B cell (primary cell): Measurements from ENCODE around the gene SCARB2. TPM values are rescaled to one million over a fixed set of nuclear protein-coding genes. Genes with fewer than 3 reads are reported as not detected.

ENCODE experiments used
- ATAC-seq: fragments of 200-7000 bp; cut with Tn5 transposase; one replicate; pipeline ENCODE4 v1.10.0; 2021; ENCODE audit warnings: low read depth, mild to moderate bottlenecking, moderate number of reproducible peaks, moderate library complexity
- CTCF ChIA-PET: fragments of 350-600 bp; sonication (Branson Sonifier 250); formaldehyde crosslinking; loops from one replicate; lab custom pipeline; 2021; ENCODE audit warnings: antibody characterized with exemption, inconsistent platforms; lab: Charles Lee
- POLR2A ChIA-PET: fragments of 350-600 bp; sonication (Branson Sonifier 250); formaldehyde crosslinking; loops from one replicate; lab custom pipeline; 2021; ENCODE audit warnings: antibody characterized with exemption; lab: Charles Lee
- DNase-seq: peaks from one replicate; pipeline ENCODE4 v3.0.0; 2013
- H2AFZ ChIP-seq: 2 replicates; pipeline ENCODE4 v1.6.1; 2012; ENCODE audit warnings: mild to moderate bottlenecking, low read depth, low read length; ENCODE audit not compliant: insufficient read depth, poor library complexity, severe bottlenecking
- H3K27ac ChIP-seq, 2 donors: 1 replicate in 1 of 2; 2 replicates in 1 of 2; pipeline ENCODE4 v1.5.1; 2012 to 2013; ENCODE audit warnings: low read length in 2 of 2, mild to moderate bottlenecking in 2 of 2, moderate library complexity in 1 of 2
- H3K27me3 ChIP-seq, 4 experiments: fragments of 200-600 bp in 1 of 4; sonication (generic) in 1 of 4; replicated peaks in 1 of 4; 1 replicate in 2 of 4; 2 replicates in 2 of 4; pipeline versions ENCODE4 v1.6.1 to v1.7.0; 2013 to 2016; ENCODE audit warnings: low read length in 3 of 4, mild to moderate bottlenecking in 2 of 4, mixed read lengths in 1 of 4, moderate library complexity in 1 of 4; ENCODE audit not compliant: insufficient read depth in 4 of 4, control insufficient read depth in 3 of 4; ENCODE audit errors: control extremely low read depth in 1 of 4
- H3K36me3 ChIP-seq, 2 experiments: replicated peaks in 1 of 2; 1 replicate in 1 of 2; 2 replicates in 1 of 2; pipeline versions ENCODE4 v1.6.1 to v1.7.1; 2013; ENCODE audit warnings: low read length in 1 of 2; ENCODE audit not compliant: insufficient read depth in 2 of 2, control insufficient read depth in 1 of 2; ENCODE audit errors: control extremely low read depth in 1 of 2, extremely low read depth in 1 of 2
- H3K4me1 ChIP-seq, 2 donors: fragments of 200-600 bp in 1 of 2; sonication (generic) in 1 of 2; 1 replicate in 1 of 2; 2 replicates in 1 of 2; pipeline versions ENCODE4 v1.5.1 to v1.6.1; 2013 to 2017; ENCODE audit warnings: low read length in 2 of 2; ENCODE audit not compliant: control insufficient read depth in 2 of 2, insufficient read depth in 2 of 2
- H3K4me2 ChIP-seq: replicated peaks from 2 replicates; pipeline ENCODE3; 2012; ENCODE audit warnings: mild to moderate bottlenecking, low read depth, low read length; ENCODE audit not compliant: poor library complexity, severe bottlenecking
- H3K4me3 ChIP-seq, 5 experiments: fragments of 200-600 bp in 1 of 5; sonication (generic) in 1 of 5; 1 replicate in 3 of 5; 2 replicates in 2 of 5; pipeline versions ENCODE4 v1.5.1 to v1.7.0; 2011 to 2016; ENCODE audit warnings: low read length in 4 of 5, mild to moderate bottlenecking in 4 of 5, low read depth in 2 of 5, control low read depth in 1 of 5, moderate library complexity in 1 of 5; ENCODE audit not compliant: insufficient read depth in 1 of 5; ENCODE audit errors: control extremely low read depth in 1 of 5, extremely low read depth in 1 of 5
- H3K79me2 ChIP-seq: fragments of 200-600 bp; sonication (generic); one replicate; pipeline ENCODE4 v1.6.0; 2016; ENCODE audit warnings: low read length; ENCODE audit not compliant: control insufficient read depth, insufficient read depth
- H3K9ac ChIP-seq: fragments of 200-600 bp; sonication (generic); 2 replicates; pipeline ENCODE4 v1.6.1; 2017; ENCODE audit warnings: mild to moderate bottlenecking, low read length, moderate library complexity
- H3K9me3 ChIP-seq, 3 donors: one replicate each; pipeline versions ENCODE4 v1.6.1 to v1.7.1; 2013; ENCODE audit warnings: low read length in 2 of 3; ENCODE audit not compliant: control insufficient read depth in 2 of 3, insufficient read depth in 1 of 3; ENCODE audit errors: control extremely low read depth in 1 of 3
- H4K20me1 ChIP-seq: 2 replicates; pipeline ENCODE4 v1.6.0; 2012; ENCODE audit warnings: mild to moderate bottlenecking, low read length; ENCODE audit not compliant: insufficient read depth, control insufficient read depth, poor library complexity, severe bottlenecking
- H3K27ac Mint-ChIP-seq: one replicate; pipeline ENCODE4 v1.8.0; 2021; ENCODE audit warnings: mixed read lengths
- H3K27me3 Mint-ChIP-seq: one replicate; pipeline ENCODE4 v1.8.0; 2021; ENCODE audit warnings: mixed read lengths
- H3K4me1 Mint-ChIP-seq: one replicate; pipeline ENCODE4 v1.8.0; 2021; ENCODE audit warnings: mixed read lengths
- H3K4me3 Mint-ChIP-seq: one replicate; pipeline ENCODE4 v1.8.0; 2021; ENCODE audit warnings: mixed read lengths
- H3K9me3 Mint-ChIP-seq: one replicate; pipeline ENCODE4 v1.8.0; 2022; ENCODE audit warnings: mixed read lengths; ENCODE audit not compliant: insufficient read depth
- CTCF ChIP-seq: fragments of 200-600 bp; IDR thresholded peaks from one replicate; pipeline ENCODE4 v1.8.0; 2022; ENCODE audit warnings: antibody characterized with exemption, mild to moderate bottlenecking
- EZH2 ChIP-seq: IDR thresholded peaks from 2 replicates; pipeline ENCODE4 v1.6.1; 2012; ENCODE audit warnings: borderline replicate concordance, low read depth, mild to moderate bottlenecking, moderate library complexity, low read length; ENCODE audit not compliant: insufficient read depth, poor library complexity, severe bottlenecking
- WGBS: methylation state at CpG from one replicate; pipeline ENCODE4 v1.1.5; 2013; ENCODE audit warnings: missing lambda C conversion rate; ENCODE audit not compliant: insufficient coverage; 5-methylcytosine and 5-hydroxymethylcytosine counted together
- intact Hi-C: fragments of 100-400 bp; cut with micrococcal nuclease; formaldehyde crosslinking; loops from one replicate; pipeline ENCODE4 v1.10.0; 2022
- polyA plus RNA-seq: library from polyadenylated mRNA; depleted of rRNA; stranded (reverse); fragments of >200 nt; gene quantifications from 2 replicates; pipeline ENCODE4 v1.2.3, GENCODE V29; 2012
- total RNA-seq, 2 donors: library from RNA; stranded (reverse); fragments of 120-200 nt in 1 of 2; gene quantifications; 1 replicate in 1 of 2; 2 replicates in 1 of 2; pipeline versions ENCODE4 v1.2.3 to v1.2.4, GENCODE V29; 2013 to 2022

Gene SCARB2
- total and polyA plus RNA-seq, 2 donors (not counting 1 experiment from before 2014, with no cell fraction given) = 7.8 to 30.3 TPM

DNA sequence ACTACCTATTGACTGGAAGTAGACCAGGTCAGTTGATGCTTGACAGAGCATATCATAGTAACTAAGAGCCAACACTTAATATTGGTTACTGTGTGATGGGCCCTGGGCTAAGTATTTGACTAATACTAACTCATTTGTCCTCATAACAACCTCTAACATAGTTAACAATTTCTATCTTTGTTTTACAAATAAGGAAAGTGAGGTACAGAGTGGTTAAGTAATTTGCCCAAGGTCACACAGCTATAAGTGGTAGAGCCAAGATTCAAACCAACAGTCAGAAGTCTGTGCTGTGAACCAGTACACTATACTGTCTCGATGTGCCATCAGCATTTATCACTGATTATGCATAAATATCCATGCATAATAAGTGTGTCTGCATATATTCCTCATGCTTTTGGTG is 38.3 kb downstream of the SCARB2 start:
- H3K4me2 ChIP-seq = no peak overlapping the region
- no peak overlapping the region for H2AFZ ChIP-seq
- ATAC-seq (no peak), DNase-seq (no peak)
- H3K4me1 ChIP-seq = no peaks in the 10 kb centered on the region
- peaks cover 9% of the 10 kb centered on the region for H4K20me1 ChIP-seq
- ChIA-PET CTCF (no interaction called here), POLR2A (no interaction called here)
- H3K27ac ChIP-seq = no peak overlapping the region
- Mint-ChIP-seq H3K9me3 (no peaks in the 10 kb centered on the region), H3K4me3 (no peak overlapping the region), H3K27me3 (no peaks in the 10 kb centered on the region), H3K27ac (no peak overlapping the region), H3K4me1 (peaks cover 4% of the 10 kb centered on the region)
- no peak overlapping the region for H3K4me3 ChIP-seq
- no CpG with 5 or more reads among the region's 1 CpG for WGBS
- no peak overlapping the region for H3K9ac ChIP-seq
- H3K9me3 ChIP-seq = no peaks in the 10 kb centered on the region
- TF ChIP-seq CTCF (no peak), EZH2 (no peak)
- intact Hi-C loops = no loop called here
- no peaks in the 10 kb centered on the region for H3K27me3 ChIP-seq
- peaks cover 3% of the 10 kb centered on the region for H3K79me2 ChIP-seq
- peaks cover 0 to 44% of the 10 kb centered on the region in 2 experiments for H3K36me3 ChIP-seq

GRCh38 chr4:76174216-76174615 is 39.4 kb downstream of the SCARB2 start:
- POLR2A ChIA-PET = no interaction called here
- Mint-ChIP-seq H3K4me1 (peaks cover 4% of the 10 kb centered on the region), H3K4me3 (no peak overlapping the region), H3K9me3 (no peaks in the 10 kb centered on the region), H3K27ac (no peak overlapping the region), H3K27me3 (no peaks in the 10 kb centered on the region)
- no peak overlapping the region for H3K27ac ChIP-seq
- intact Hi-C loops = no loop called here
- CTCF ChIA-PET = no interaction called here
- H4K20me1 ChIP-seq = no peaks in the 10 kb centered on the region
- peaks cover 0 to 44% of the 10 kb centered on the region in 2 experiments for H3K36me3 ChIP-seq
- H3K27me3 ChIP-seq = no peaks in the 10 kb centered on the region
- no peak overlapping the region for H3K4me2 ChIP-seq
- no peak overlapping the region for H3K9ac ChIP-seq
- peaks cover 3% of the 10 kb centered on the region for H3K79me2 ChIP-seq
- TF ChIP-seq CTCF = no peak
- TF ChIP-seq EZH2 = no peak
- H3K9me3 ChIP-seq = no peaks in the 10 kb centered on the region
- no peak overlapping the region for H2AFZ ChIP-seq
- no peaks in the 10 kb centered on the region for H3K4me1 ChIP-seq
- ATAC-seq (no peak), DNase-seq (no peak)
- WGBS = 96% methylated on average over 4 of the region's 6 CpGs
- H3K4me3 ChIP-seq = no peak overlapping the region
